Measurements from ENCODE around the gene CSRNP2. TPM values are rescaled to one million over a fixed set of nuclear protein-coding genes. Genes with fewer than 3 reads are reported as not detected.

Gene CSRNP2
- total and polyA plus RNA-seq, 2 of the 8 experiments (the other 6 are each of a cell fraction or from before 2014, with no cell fraction given), result 13.7 to 34.0 TPM

GRCh38 chr12:51012570-51013236 lies 70.7 kb downstream of the CSRNP2 start:
- CTCF ChIA-PET (ENCODE audit: partially characterized antibody), result interaction anchor here (0.9 to 1.6 kb wide), 4 partner anchors 9 to 26 kb away, joined by 3 to 7 read pairs (median 5); no protein-coding TSS in a partner anchor
- no peak overlapping the region for H2BK20ac ChIP-seq (ENCODE audit: low read length)
- no peaks in the 10 kb centered on the region for H4K20me1 ChIP-seq (replicated peaks in 1 of 2; ENCODE audit: control insufficient read depth in 1 of 2, insufficient read depth in 2 of 2, low read length in 2 of 2)

More at GRCh38 chr12:51012570-51013236, 70.7 kb downstream of the CSRNP2 start:
- FAIRE-seq (no peak), DNase-seq (ENCODE audit: low read depth in 1 of 2, low spot score in 2 of 2) (no peak)
- no peak overlapping the region for H3K27ac ChIP-seq (ENCODE audit: low read depth, low read length)
- no peak overlapping the region for H3K4me2 ChIP-seq (ENCODE audit: insufficient read depth in 1 of 2, low read depth in 2 of 2, low read length in 2 of 2)
- no peak overlapping the region for H4K5ac ChIP-seq (ENCODE audit: insufficient read length, low read depth, low read length)
- H3K36me3 ChIP-seq (ENCODE audit: control insufficient read depth in 2 of 4, insufficient read depth in 4 of 4, low read length in 3 of 4), result peaks cover 0 to 3% (median 0%) of the 10 kb centered on the region in 4 experiments; a peak in 3 of 8 replicates
- H3K23me2 ChIP-seq (ENCODE audit: low read depth, low read length), result no peaks in the 10 kb centered on the region
- TF ChIP-seq CHD1 (IDR thresholded peaks at IDR 0.05; ENCODE audit: low read depth, low read length), result no peak
- no peak for TF ChIP-seq POLR2AphosphoS5 (IDR thresholded peaks at IDR 0.05; ENCODE audit: low read depth, low read length)
- no peak for TF ChIP-seq BRCA1 (IDR thresholded peaks at IDR 0.05; ENCODE audit: low read depth, low read length)
- no peak for TF ChIP-seq TEAD4 (IDR thresholded peaks at IDR 0.05; ENCODE audit: low read depth, low read length)
- no peak for TF ChIP-seq SP1 (IDR thresholded peaks at IDR 0.05; ENCODE audit: low read depth, low read length)
- no peak for TF ChIP-seq CBX8 (IDR thresholded peaks at IDR 0.05; ENCODE audit: borderline replicate concordance, low read depth, low read length)
- no peak for TF ChIP-seq JUND (IDR thresholded peaks at IDR 0.05; ENCODE audit: low read length)
- TF ChIP-seq SRF (IDR thresholded peaks at IDR 0.05; ENCODE audit: low read depth, low read length), result no peak
- no peak for TF ChIP-seq EP300 (IDR thresholded peaks at IDR 0.05; ENCODE audit: borderline replicate concordance in 1 of 2, low read depth in 2 of 2, low read length in 2 of 2)
- TF ChIP-seq TAF7 (optimal IDR thresholded peaks at IDR 0.05; ENCODE audit: borderline replicate concordance, low read depth, low read length), result no peak
- no peak overlapping the region for H2BK5ac ChIP-seq (ENCODE audit: low read depth, low read length)
- POLR2A ChIA-PET (ENCODE audit: partially characterized antibody), result interaction anchor here (0.6 to 3.3 kb wide), 4 partner anchors 13 to 146 kb away, joined by 3 to 12 read pairs (median 4); partner anchors contain the start of genes CSRNP2 and SLC11A2
- H3K23ac ChIP-seq (ENCODE audit: insufficient read length), result no peak overlapping the region
- 95% methylated on average over 5 of the region's 5 CpGs; no CpG with 5 or more reads in 1 of the 2 experiments for WGBS, 2 experiments (ENCODE audit: extremely low coverage in 1 of 2, insufficient coverage in 1 of 2, insufficient read length in 1 of 2, insufficient replicate concordance in 2 of 2, low coverage in 1 of 2, low lambda C conversion rate in 2 of 2, missing lambda C conversion rate in 1 of 2)
- H3K27me3 ChIP-seq (replicated peaks in 1 of 4; ENCODE audit: control insufficient read depth in 3 of 4, extremely low read depth in 1 of 4, insufficient read depth in 3 of 4, low read length in 3 of 4), result no peaks in the 10 kb centered on the region
- H4K91ac ChIP-seq (replicated peaks; ENCODE audit: insufficient read length, low read length), result no peak overlapping the region
- no peak overlapping the region for H2AFZ ChIP-seq (ENCODE audit: low read length)
- H3K4ac ChIP-seq (replicated peaks; ENCODE audit: insufficient read length, low read depth, low read length), result no peak overlapping the region
- 0 out of 2 replicates have a peak, but pooled peaks cover 2% of the 10 kb centered on the region for H3K79me1 ChIP-seq (ENCODE audit: low read depth, low read length)
- H3K14ac ChIP-seq (ENCODE audit: insufficient read length), result no peak overlapping the region
- no peak overlapping the region for H3K9ac ChIP-seq (replicated peaks in 1 of 4; ENCODE audit: extremely low read depth in 1 of 4, low read depth in 3 of 4, low read length in 3 of 4)
- no peak overlapping the region for H2BK15ac ChIP-seq (ENCODE audit: low read length)
- H3K18ac ChIP-seq (ENCODE audit: extremely low read depth, low read length), result no peak overlapping the region
- H3K4me1 ChIP-seq (replicated peaks in 1 of 4; ENCODE audit: control insufficient read depth in 3 of 4, insufficient read depth in 4 of 4, low read length in 3 of 4), result peaks cover 0 to 4% (median 2%) of the 10 kb centered on the region in 4 experiments; a peak in 3 of 7 replicates
- H2BK120ac ChIP-seq (replicated peaks; ENCODE audit: low read depth, low read length), result no peak overlapping the region
- H3K9me3 ChIP-seq (ENCODE audit: insufficient read depth in 2 of 2, low read depth in 1 of 2, low read length in 1 of 2), result no peaks in the 10 kb centered on the region
- H3K79me2 ChIP-seq (ENCODE audit: control insufficient read depth in 1 of 2, insufficient read depth in 2 of 2, low read length in 2 of 2), result peaks cover 0 to 63% of the 10 kb centered on the region in 2 experiments; a peak in 2 of 4 replicates
- H3K4me3 ChIP-seq (ENCODE audit: extremely low read depth in 1 of 4, insufficient read depth in 2 of 4, low read depth in 3 of 4, low read length in 4 of 4), result no peak overlapping the region
- no peak overlapping the region for H4K8ac ChIP-seq (ENCODE audit: extremely low read depth, insufficient read depth, low read length)
- no peak overlapping the region for H3K56ac ChIP-seq (replicated peaks; ENCODE audit: insufficient read length, low read depth, low read length)
- no peak overlapping the region for H2BK12ac ChIP-seq (ENCODE audit: low read depth, low read length)
- no peak overlapping the region for H2AK5ac ChIP-seq (ENCODE audit: low read depth, low read length)
